Panc1 (cell line): Measurements from ENCODE around the gene GAS5.

Experiments used
- CTCF ChIP-seq: fragments of 450-650 bp; IDR thresholded peaks from 2 replicates; pipeline ENCODE4 v1.5.1; 2017; ENCODE audit warnings: mild to moderate bottlenecking
- POLR2AphosphoS5 ChIP-seq: IDR thresholded peaks from 2 replicates; pipeline ENCODE4 v1.6.1; 2012; ENCODE audit warnings: mild to moderate bottlenecking, low read depth, low read length, moderate library complexity
- REST ChIP-seq, 2 experiments: IDR thresholded peaks; 2 replicates each; pipeline ENCODE4 v1.6.1; 2011 to 2012; ENCODE audit warnings: low read depth in 2 of 2, control low read depth in 1 of 2, low read length in 1 of 2, mild to moderate bottlenecking in 1 of 2, moderate library complexity in 1 of 2; ENCODE audit not compliant: insufficient read depth in 1 of 2
- TCF7L2 ChIP-seq: IDR thresholded peaks from 2 replicates; pipeline ENCODE4 v1.6.1; 2011; ENCODE audit warnings: mild to moderate bottlenecking, low read depth, low read length, inconsistent platforms

- TF ChIP-seq CTCF (no peak), POLR2AphosphoS5 (no peak), REST (IDR thresholded peaks at IDR 0.05; ENCODE audit: insufficient read depth in 1 of 2, low read depth in 2 of 2, low read length in 1 of 2) (no peak), TCF7L2 (no peak)
These were observed 22.1 kb upstream of the GAS5 start for GRCh38 chr1:173889885-173890284.
